K562 (cell line): ENCODE results near the gene CTXN1. TPM values are rescaled to one million over a fixed set of nuclear protein-coding genes. Genes with fewer than 3 reads are reported as not detected.

Experiments used
- CCAR2 ChIP-seq: fragments of 200-400 bp; formaldehyde crosslinking; IDR thresholded peaks from 2 replicates; pipeline ENCODE4 v1.6.1; 2017; ENCODE audit warnings: mild to moderate bottlenecking, low read depth, low read length
- CHD4 ChIP-seq: fragments of 200-600 bp; sonication (generic); IDR thresholded peaks from 3 replicates; pipeline ENCODE4 v1.6.1; 2012; ENCODE audit warnings: low read depth, mild to moderate bottlenecking, mixed read lengths, low read length, inconsistent platforms; ENCODE audit not compliant: insufficient read depth, insufficient replicate concordance, poor library complexity, severe bottlenecking
- COPS2 ChIP-seq: fragments of 450-650 bp; conservative IDR thresholded peaks from 2 replicates; pipeline ENCODE4 v1.6.1; 2016; ENCODE audit warnings: mild to moderate bottlenecking, moderate library complexity
- EHMT2 ChIP-seq: fragments of 450-650 bp; IDR thresholded peaks from 2 replicates; pipeline ENCODE4 v1.6.1; 2018; ENCODE audit warnings: antibody characterized with exemption
- LEF1 ChIP-seq: fragments of 450-650 bp; IDR thresholded peaks from 2 replicates; pipeline ENCODE4 v1.6.1; 2016; ENCODE audit warnings: mild to moderate bottlenecking
- NELFE ChIP-seq: IDR thresholded peaks from 2 replicates; pipeline ENCODE4 v1.6.1; 2011; ENCODE audit warnings: mild to moderate bottlenecking; ENCODE audit not compliant: insufficient read depth, insufficient read length
- NFIX ChIP-seq: fragments of 250-450 bp; sonication (Bioruptor Pico); IDR thresholded peaks from 2 replicates; pipeline ENCODE4 v1.4.0; 2020; ENCODE audit warnings: low read depth, mild to moderate bottlenecking, moderate library complexity
- PHTF2 ChIP-seq: fragments of 250-450 bp; sonication (Bioruptor Pico); IDR thresholded peaks from 2 replicates; pipeline ENCODE4 v1.5.0; 2021; ENCODE audit warnings: mild to moderate bottlenecking
- RBM39 ChIP-seq: fragments of 200-400 bp; formaldehyde crosslinking; optimal IDR thresholded peaks from 2 replicates; pipeline ENCODE3; 2018; ENCODE audit warnings: low read depth, low read length
- SMAD4 ChIP-seq: fragments of 250-450 bp; sonication (Bioruptor Pico); conservative IDR thresholded peaks from 2 replicates; pipeline ENCODE4 v1.8.0; 2021; ENCODE audit warnings: inconsistent platforms, mild to moderate bottlenecking, moderate library complexity
- SP1 ChIP-seq: sonication (generic); formaldehyde crosslinking; IDR thresholded peaks from 2 replicates; pipeline ENCODE4 v1.8.1; 2022; ENCODE audit warnings: mild to moderate bottlenecking, missing genetic modification reagents
- TAL1 ChIP-seq: fragments of 450-650 bp; IDR thresholded peaks from 2 replicates; pipeline ENCODE4 v1.6.1; 2016; ENCODE audit warnings: mild to moderate bottlenecking
- YY1 ChIP-seq, 3 experiments: IDR thresholded peaks; 2 replicates each; pipeline ENCODE4 v1.6.1; 2011; ENCODE audit warnings: low read length in 2 of 3, mild to moderate bottlenecking in 2 of 3, moderate library complexity in 2 of 3, borderline replicate concordance in 1 of 3, control low read depth in 1 of 3, low read depth in 1 of 3; ENCODE audit not compliant: insufficient read depth in 3 of 3, insufficient replicate concordance in 2 of 3, control insufficient read depth in 1 of 3, insufficient read length in 1 of 3; ENCODE audit errors: extremely low read depth in 1 of 3
- ZBTB7A ChIP-seq: IDR thresholded peaks from 2 replicates; pipeline ENCODE4 v1.6.1; 2011; ENCODE audit warnings: low read depth, mild to moderate bottlenecking, low read length, moderate library complexity, borderline replicate concordance; ENCODE audit not compliant: control insufficient read depth
- ZNF12 ChIP-seq: sonication (generic); formaldehyde crosslinking; IDR thresholded peaks from 2 replicates; pipeline ENCODE4 v1.4.0; 2020; ENCODE audit warnings: mild to moderate bottlenecking, missing genetic modification reagents
- ZNF253 ChIP-seq: fragments of 250-450 bp; sonication (Bioruptor Pico); conservative IDR thresholded peaks from 2 replicates; pipeline ENCODE4 v1.6.1; 2021; ENCODE audit warnings: mild to moderate bottlenecking
- ZNF699 ChIP-seq: fragments of 250-450 bp; sonication (Bioruptor Pico); IDR thresholded peaks from 2 replicates; pipeline ENCODE4 v1.8.0; 2021; ENCODE audit warnings: mild to moderate bottlenecking, moderate library complexity; ENCODE audit not compliant: insufficient replicate concordance
- ZNF717 ChIP-seq: fragments of 250-450 bp; sonication (Bioruptor Pico); IDR thresholded peaks from 2 replicates; pipeline ENCODE4 v1.5.0; 2021
- polyA plus RNA-seq, 8 experiments: library from polyadenylated mRNA; depleted of rRNA in 4 of 8; stranded (reverse) in 5 of 8; unstranded in 3 of 8; fragments of >200 nt; fragmentation: Nextera tagmentation in 2 of 8; fragmentation: Illumina TruSeq in 1 of 8; extraction: Ambion mirVana in 2 of 8; extraction: Trizol in 1 of 8; gene quantifications; 2 replicates each; pipeline versions ENCODE4 v1.2.1 to v1.2.3, GENCODE V29; 2011 to 2014; ENCODE audit warnings: inconsistent platforms in 1 of 8, missing spikeins in 1 of 8
- total RNA-seq, 7 experiments: library from RNA; depleted of rRNA in 6 of 7; stranded (reverse); fragments of >200 nt in 6 of 7; fragmentation: Illumina TruSeq in 2 of 7; extraction: Trizol in 2 of 7; gene quantifications; 2 replicates each; pipeline versions ENCODE4 v1.2.1 to v1.2.3, GENCODE V29; 2011 to 2021; ENCODE audit warnings: low replicate concordance in 1 of 7
- TF ChIP-seq, protein P1 (sequence below): sonication (generic); formaldehyde crosslinking; IDR thresholded peaks from 2 replicates; pipeline ENCODE4 v1.8.0; 2022; ENCODE audit warnings: mild to moderate bottlenecking, missing genetic modification reagents, borderline replicate concordance
- TF ChIP-seq, protein P2 (sequence below): sonication (generic); formaldehyde crosslinking; IDR thresholded peaks from 2 replicates; pipeline ENCODE4 v1.8.0; 2023; ENCODE audit warnings: mild to moderate bottlenecking, missing genetic modification reagents
- TF ChIP-seq, protein P3 (sequence below): sonication (generic); formaldehyde crosslinking; IDR thresholded peaks from 2 replicates; pipeline ENCODE4 v1.8.1; 2022; ENCODE audit warnings: missing genetic modification reagents
- TF ChIP-seq, protein P4 (sequence below): fragments of 450-650 bp; formaldehyde crosslinking; IDR thresholded peaks from 2 replicates; pipeline ENCODE4 v1.4.0; 2022; ENCODE audit warnings: mild to moderate bottlenecking, moderate library complexity

The CTXN1 gene
- total and polyA plus RNA-seq, 9 of the 15 experiments (the other 6 are each of a cell fraction or from before 2014, with no cell fraction given) = 0.15 to 37.4 (median 1.8) TPM; not detected in 2

DNA sequence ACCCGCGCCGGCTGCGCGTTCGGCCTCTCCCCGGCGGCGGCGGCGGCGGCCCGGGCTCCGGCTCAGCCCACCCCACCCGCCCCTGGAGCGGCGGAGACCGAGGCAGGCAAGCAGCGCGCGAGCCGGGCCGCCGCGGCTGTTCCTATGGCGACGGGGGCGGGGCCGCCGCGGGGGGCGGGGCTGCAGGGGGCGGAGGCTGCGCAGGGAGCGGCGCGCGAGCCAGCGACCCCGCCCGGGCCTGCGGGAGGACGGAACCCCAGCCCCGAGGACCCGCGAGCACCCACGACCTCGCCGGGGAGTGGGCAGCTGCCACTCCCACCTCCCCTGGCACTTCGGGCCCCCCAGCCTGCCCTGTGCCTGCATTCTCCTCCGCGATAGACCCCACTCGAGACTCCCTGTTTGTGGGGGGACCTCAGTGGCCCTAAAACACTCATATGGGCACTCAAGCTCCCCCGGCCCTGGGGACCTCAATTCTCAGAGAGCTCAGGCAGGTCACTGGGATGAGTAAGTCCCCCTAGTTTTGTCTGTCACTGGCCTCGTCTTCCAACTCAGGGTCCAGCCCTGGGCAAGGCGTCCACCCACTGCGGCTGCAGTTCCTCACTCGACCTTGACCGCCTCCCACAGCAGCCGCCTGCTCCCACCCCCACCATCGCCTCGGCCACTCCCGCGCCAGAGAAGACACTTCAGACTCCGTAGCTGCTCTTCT, at the start of gene CTXN1 (continued):
- TF ChIP-seq RBM39 (peak; percentile 27), ZNF717 (CRISPR knock-in tag) (peak; percentile 84; the same call in 1 of the 2 replicates), NFIX (CRISPR knock-in tag) (no peak), PHTF2 (no peak), ZNF699 (CRISPR knock-in tag) (no peak), EHMT2 (no peak), LEF1 (0 out of 2 replicates have a peak, but pooled peaks have one; percentile 12), SMAD4 (CRISPR knock-in tag) (no peak), YY1 (IDR thresholded peaks at IDR 0.05; ENCODE audit: borderline replicate concordance in 1 of 3, control insufficient read depth in 1 of 3, extremely low read depth in 1 of 3, insufficient read depth in 3 of 3, insufficient read length in 1 of 3, insufficient replicate concordance in 2 of 3, low read depth in 1 of 3, low read length in 2 of 3) (peak in 1 of 3 experiments; percentile 5), ZNF12 (CRISPR knock-in tag) (no peak), COPS2 (no peak), ZNF253 (CRISPR knock-in tag) (no peak), CCAR2 (no peak), SP1 (peak; percentile 61; the same call in 1 of the 2 replicates), NELFE (no peak), ZBTB7A (peak; percentile 61; the same call in 1 of the 2 replicates), CHD4 (no peak), TAL1 (no peak)
- TF ChIP-seq, protein P1, sequence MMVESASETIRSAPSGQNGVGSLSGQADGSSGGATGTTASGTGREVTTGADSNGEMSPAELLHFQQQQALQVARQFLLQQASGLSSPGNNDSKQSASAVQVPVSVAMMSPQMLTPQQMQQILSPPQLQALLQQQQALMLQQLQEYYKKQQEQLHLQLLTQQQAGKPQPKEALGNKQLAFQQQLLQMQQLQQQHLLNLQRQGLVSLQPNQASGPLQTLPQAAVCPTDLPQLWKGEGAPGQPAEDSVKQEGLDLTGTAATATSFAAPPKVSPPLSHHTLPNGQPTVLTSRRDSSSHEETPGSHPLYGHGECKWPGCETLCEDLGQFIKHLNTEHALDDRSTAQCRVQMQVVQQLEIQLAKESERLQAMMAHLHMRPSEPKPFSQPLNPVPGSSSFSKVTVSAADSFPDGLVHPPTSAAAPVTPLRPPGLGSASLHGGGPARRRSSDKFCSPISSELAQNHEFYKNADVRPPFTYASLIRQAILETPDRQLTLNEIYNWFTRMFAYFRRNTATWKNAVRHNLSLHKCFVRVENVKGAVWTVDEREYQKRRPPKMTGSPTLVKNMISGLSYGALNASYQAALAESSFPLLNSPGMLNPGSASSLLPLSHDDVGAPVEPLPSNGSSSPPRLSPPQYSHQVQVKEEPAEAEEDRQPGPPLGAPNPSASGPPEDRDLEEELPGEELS = no peak
- TF ChIP-seq, protein P2, sequence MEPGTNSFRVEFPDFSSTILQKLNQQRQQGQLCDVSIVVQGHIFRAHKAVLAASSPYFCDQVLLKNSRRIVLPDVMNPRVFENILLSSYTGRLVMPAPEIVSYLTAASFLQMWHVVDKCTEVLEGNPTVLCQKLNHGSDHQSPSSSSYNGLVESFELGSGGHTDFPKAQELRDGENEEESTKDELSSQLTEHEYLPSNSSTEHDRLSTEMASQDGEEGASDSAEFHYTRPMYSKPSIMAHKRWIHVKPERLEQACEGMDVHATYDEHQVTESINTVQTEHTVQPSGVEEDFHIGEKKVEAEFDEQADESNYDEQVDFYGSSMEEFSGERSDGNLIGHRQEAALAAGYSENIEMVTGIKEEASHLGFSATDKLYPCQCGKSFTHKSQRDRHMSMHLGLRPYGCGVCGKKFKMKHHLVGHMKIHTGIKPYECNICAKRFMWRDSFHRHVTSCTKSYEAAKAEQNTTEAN (CRISPR knock-in tag) = no peak
- TF ChIP-seq, protein P3, sequence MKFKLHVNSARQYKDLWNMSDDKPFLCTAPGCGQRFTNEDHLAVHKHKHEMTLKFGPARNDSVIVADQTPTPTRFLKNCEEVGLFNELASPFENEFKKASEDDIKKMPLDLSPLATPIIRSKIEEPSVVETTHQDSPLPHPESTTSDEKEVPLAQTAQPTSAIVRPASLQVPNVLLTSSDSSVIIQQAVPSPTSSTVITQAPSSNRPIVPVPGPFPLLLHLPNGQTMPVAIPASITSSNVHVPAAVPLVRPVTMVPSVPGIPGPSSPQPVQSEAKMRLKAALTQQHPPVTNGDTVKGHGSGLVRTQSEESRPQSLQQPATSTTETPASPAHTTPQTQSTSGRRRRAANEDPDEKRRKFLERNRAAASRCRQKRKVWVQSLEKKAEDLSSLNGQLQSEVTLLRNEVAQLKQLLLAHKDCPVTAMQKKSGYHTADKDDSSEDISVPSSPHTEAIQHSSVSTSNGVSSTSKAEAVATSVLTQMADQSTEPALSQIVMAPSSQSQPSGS (CRISPR knock-in tag) = no peak
- TF ChIP-seq, protein P4, sequence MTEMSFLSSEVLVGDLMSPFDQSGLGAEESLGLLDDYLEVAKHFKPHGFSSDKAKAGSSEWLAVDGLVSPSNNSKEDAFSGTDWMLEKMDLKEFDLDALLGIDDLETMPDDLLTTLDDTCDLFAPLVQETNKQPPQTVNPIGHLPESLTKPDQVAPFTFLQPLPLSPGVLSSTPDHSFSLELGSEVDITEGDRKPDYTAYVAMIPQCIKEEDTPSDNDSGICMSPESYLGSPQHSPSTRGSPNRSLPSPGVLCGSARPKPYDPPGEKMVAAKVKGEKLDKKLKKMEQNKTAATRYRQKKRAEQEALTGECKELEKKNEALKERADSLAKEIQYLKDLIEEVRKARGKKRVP = peak; percentile 47; the same call in 1 of the 2 replicates
